Measurements from ENCODE around the gene HOMER2. TPM values are rescaled to one million over a fixed set of nuclear protein-coding genes. Genes with fewer than 3 reads are reported as not detected.
A peak's percentile ranks its signal among the peaks of the same experiment; 100 is the strongest.

Gene HOMER2
- total and polyA plus RNA-seq, 2 donors (not counting 1 experiment from before 2014, with no cell fraction given), result 1.1 to 9.9 TPM

DNA sequence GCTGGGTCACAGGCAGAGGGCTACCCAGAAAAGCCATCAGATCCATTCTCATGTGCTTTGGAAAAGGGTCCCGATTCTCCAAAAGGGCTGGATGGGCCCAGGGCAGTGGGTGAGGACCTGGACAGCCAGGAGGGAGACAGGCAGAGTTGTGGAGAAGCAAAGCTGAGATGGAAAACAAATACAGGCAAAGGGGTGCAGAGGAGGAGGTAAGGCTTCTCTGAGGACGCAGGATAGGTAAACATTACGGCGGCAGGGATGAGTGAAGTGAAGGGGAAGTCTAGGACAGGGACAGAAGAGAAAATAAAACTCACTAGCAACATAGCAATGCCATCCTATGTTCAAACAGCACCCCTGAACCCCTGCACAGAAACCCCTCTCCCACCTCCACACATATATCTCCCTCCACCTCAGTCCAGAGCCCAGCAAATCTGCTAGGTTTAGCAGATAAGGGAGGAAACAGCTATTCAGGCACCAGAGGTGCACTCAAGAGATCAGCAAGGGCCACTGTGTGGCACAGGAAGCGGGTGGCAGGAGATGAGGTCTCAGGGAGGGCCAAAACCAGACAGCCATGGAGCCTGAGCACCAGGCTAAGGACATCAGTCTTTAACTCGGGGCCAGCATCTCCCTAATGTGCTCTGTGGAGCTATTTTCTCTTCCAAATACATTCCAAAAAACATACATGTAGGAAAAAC, 51.3 kb downstream of the HOMER2 start:
- no peak overlapping the region for H3K27ac ChIP-seq (ENCODE audit: insufficient read depth, low read length)
- TF ChIP-seq EZH2 (IDR thresholded peaks at IDR 0.05; ENCODE audit: low read length, missing control alignments), result no peak
- TF ChIP-seq, protein P1, sequence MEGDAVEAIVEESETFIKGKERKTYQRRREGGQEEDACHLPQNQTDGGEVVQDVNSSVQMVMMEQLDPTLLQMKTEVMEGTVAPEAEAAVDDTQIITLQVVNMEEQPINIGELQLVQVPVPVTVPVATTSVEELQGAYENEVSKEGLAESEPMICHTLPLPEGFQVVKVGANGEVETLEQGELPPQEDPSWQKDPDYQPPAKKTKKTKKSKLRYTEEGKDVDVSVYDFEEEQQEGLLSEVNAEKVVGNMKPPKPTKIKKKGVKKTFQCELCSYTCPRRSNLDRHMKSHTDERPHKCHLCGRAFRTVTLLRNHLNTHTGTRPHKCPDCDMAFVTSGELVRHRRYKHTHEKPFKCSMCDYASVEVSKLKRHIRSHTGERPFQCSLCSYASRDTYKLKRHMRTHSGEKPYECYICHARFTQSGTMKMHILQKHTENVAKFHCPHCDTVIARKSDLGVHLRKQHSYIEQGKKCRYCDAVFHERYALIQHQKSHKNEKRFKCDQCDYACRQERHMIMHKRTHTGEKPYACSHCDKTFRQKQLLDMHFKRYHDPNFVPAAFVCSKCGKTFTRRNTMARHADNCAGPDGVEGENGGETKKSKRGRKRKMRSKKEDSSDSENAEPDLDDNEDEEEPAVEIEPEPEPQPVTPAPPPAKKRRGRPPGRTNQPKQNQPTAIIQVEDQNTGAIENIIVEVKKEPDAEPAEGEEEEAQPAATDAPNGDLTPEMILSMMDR (conservative IDR thresholded peaks at IDR 0.05 in 1 of 2, IDR thresholded peaks at IDR 0.05 in 1 of 2; ENCODE audit: low read depth in 1 of 2, low read length in 2 of 2), result no peak
- H3K4me3 ChIP-seq (replicated peaks in 1 of 4; ENCODE audit: control extremely low read depth in 1 of 4, insufficient read depth in 1 of 4, low read depth in 3 of 4, low read length in 4 of 4), result no peak overlapping the region

DNA sequence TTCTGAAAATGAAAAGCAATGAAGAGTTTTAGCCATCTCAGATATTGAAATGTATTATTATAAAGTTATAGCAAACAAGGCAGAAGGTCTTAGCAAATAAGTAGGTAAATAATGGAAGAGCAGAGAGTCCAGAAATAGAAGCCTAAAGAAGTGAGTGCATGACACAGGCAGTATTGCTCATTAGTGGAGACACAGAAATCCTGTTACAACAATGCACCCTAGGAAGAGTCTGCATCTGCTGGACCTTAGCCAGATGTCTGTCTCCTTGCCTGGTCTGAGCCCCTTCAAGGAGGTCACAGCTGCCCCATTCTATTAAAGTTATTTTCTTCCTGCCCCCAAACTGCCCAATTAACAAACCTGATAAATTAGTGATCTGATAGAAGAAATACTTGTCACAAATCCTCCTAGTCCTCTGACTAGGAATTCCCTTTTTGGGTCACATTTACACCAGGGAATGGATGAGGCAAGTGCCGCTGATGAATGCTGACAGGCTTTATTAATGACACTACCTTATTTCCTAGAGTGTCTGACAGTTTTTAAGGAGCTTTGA, 51.9 kb downstream of the HOMER2 start:
- Histone ChIP-seq H4K20me1 (ENCODE audit: control insufficient read depth, extremely low read depth, insufficient read depth, low read length) (no peaks in the 10 kb centered on the region), H3K9me3 (ENCODE audit: control insufficient read depth, insufficient read depth, low read depth, low read length) (no peaks in the 10 kb centered on the region), H3K4me1 (ENCODE audit: control insufficient read depth, extremely low read depth, insufficient read depth, low read length) (no peaks in the 10 kb centered on the region), H3K36me3 (ENCODE audit: control insufficient read depth, insufficient read depth, low read length) (no peaks in the 10 kb centered on the region), H3K4me2 (ENCODE audit: extremely low read depth, insufficient read depth, low read length) (no peak overlapping the region), H3K27me3 (ENCODE audit: control insufficient read depth, insufficient read depth, low read length) (no peaks in the 10 kb centered on the region), H3K4me3 (replicated peaks in 1 of 4; ENCODE audit: control extremely low read depth in 1 of 4, insufficient read depth in 1 of 4, low read depth in 3 of 4, low read length in 4 of 4) (no peak overlapping the region), H3K27ac (ENCODE audit: insufficient read depth, low read length) (no peak overlapping the region), H2AFZ (ENCODE audit: low read length) (no peak overlapping the region), H3K79me2 (ENCODE audit: control insufficient read depth, insufficient read depth, low read length) (no peaks in the 10 kb centered on the region), H3K9ac (ENCODE audit: insufficient read depth, low read length) (no peak overlapping the region)
- TF ChIP-seq, protein P1 (conservative IDR thresholded peaks at IDR 0.05 in 1 of 2, IDR thresholded peaks at IDR 0.05 in 1 of 2; ENCODE audit: low read depth in 1 of 2, low read length in 2 of 2), result no peak
- TF ChIP-seq EZH2 (IDR thresholded peaks at IDR 0.05; ENCODE audit: low read length, missing control alignments), result no peak
- peak in 1 of 2 donors; percentile 3 for DNase-seq (ENCODE audit: low read depth in 2 of 2)

More for the DNA sequence above, 51.3 kb downstream of the HOMER2 start:
- Histone ChIP-seq H3K4me1 (ENCODE audit: control insufficient read depth, extremely low read depth, insufficient read depth, low read length) (no peaks in the 10 kb centered on the region), H3K4me2 (ENCODE audit: extremely low read depth, insufficient read depth, low read length) (no peak overlapping the region), H3K9ac (ENCODE audit: insufficient read depth, low read length) (no peak overlapping the region), H3K36me3 (ENCODE audit: control insufficient read depth, insufficient read depth, low read length) (no peaks in the 10 kb centered on the region), H3K79me2 (ENCODE audit: control insufficient read depth, insufficient read depth, low read length) (no peaks in the 10 kb centered on the region), H3K9me3 (ENCODE audit: control insufficient read depth, insufficient read depth, low read depth, low read length) (no peaks in the 10 kb centered on the region), H4K20me1 (ENCODE audit: control insufficient read depth, extremely low read depth, insufficient read depth, low read length) (no peaks in the 10 kb centered on the region), H3K27me3 (ENCODE audit: control insufficient read depth, insufficient read depth, low read length) (no peaks in the 10 kb centered on the region), H2AFZ (ENCODE audit: low read length) (no peak overlapping the region)
- DNase-seq (ENCODE audit: low read depth in 2 of 2), result no peak

DNA sequence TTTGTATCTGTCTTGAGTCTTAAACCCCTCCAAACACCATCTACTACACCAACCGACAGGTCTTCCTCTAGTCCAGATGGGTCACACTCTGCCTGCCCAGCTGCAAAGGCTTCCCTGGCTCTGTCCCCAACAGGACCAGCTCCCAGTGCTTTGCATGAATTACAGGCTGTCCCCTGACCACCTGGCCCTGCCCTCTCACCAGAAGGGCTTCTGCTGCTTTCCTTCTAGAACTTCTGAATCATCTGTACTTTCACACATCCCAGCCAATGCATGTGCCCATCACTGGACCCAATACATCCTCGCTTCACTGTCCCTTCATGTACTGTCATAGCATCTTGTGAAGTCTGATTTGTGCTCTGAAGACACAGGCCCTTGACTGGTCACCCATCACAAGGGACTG, 53.6 kb downstream of the HOMER2 start:
- H3K79me2 ChIP-seq (ENCODE audit: control insufficient read depth, insufficient read depth, low read length), result no peaks in the 10 kb centered on the region
- H3K36me3 ChIP-seq (ENCODE audit: control insufficient read depth, insufficient read depth, low read length), result no peaks in the 10 kb centered on the region
- H4K20me1 ChIP-seq (ENCODE audit: control insufficient read depth, extremely low read depth, insufficient read depth, low read length), result no peaks in the 10 kb centered on the region
- no peaks in the 10 kb centered on the region for H3K9me3 ChIP-seq (ENCODE audit: control insufficient read depth, insufficient read depth, low read depth, low read length)
- no peak overlapping the region for H3K9ac ChIP-seq (ENCODE audit: insufficient read depth, low read length)
- DNase-seq (ENCODE audit: low read depth in 2 of 2), result no peak
- H3K27me3 ChIP-seq (ENCODE audit: control insufficient read depth, insufficient read depth, low read length), result no peaks in the 10 kb centered on the region
- no peak overlapping the region for H3K4me2 ChIP-seq (ENCODE audit: extremely low read depth, insufficient read depth, low read length)
- H2AFZ ChIP-seq (ENCODE audit: low read length), result no peak overlapping the region
- H3K27ac ChIP-seq (ENCODE audit: insufficient read depth, low read length), result no peak overlapping the region
- no peak for TF ChIP-seq EZH2 (IDR thresholded peaks at IDR 0.05; ENCODE audit: low read length, missing control alignments)
- TF ChIP-seq, protein P1 (conservative IDR thresholded peaks at IDR 0.05 in 1 of 2, IDR thresholded peaks at IDR 0.05 in 1 of 2; ENCODE audit: low read depth in 1 of 2, low read length in 2 of 2), result no peak
- no peak overlapping the region for H3K4me3 ChIP-seq (replicated peaks in 1 of 4; ENCODE audit: control extremely low read depth in 1 of 4, insufficient read depth in 1 of 4, low read depth in 3 of 4, low read length in 4 of 4)
- H3K4me1 ChIP-seq (ENCODE audit: control insufficient read depth, extremely low read depth, insufficient read depth, low read length), result no peaks in the 10 kb centered on the region

Data from fibroblast of lung (primary cell).